ENCODE measurements around the gene CALN1. TPM values are rescaled to one million over a fixed set of nuclear protein-coding genes. Genes with fewer than 3 reads are reported as not detected.
"Not testable (repeated sequence)": the region's sequence is repeated elsewhere in the genome, so short reads cannot be mapped to it uniquely, and the experiment has no call there.

Gene CALN1
- total RNA-seq, 2 donors from 2014 or later, result not detected

DNA sequence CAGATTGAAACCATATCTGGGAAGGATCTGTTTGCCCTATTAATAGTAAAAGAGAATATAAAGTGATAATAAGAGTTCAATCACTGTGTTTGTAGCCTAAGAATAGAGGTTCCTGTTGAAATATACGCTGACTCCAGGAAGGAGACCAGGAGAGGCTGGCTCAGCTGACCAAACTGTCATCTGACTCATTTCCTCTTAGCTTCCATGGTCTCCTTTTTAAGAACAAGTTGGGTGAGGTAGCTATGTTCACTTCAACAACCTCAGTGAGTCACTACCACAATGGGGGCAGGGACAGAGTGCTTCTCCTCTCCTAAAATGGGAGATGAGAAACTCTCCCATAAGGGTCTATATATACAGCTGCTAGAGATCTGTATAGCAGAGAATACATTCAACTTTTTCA is 543.3 kb downstream of the CALN1 start:
- no peak for DNase-seq
- intact Hi-C loops (cut with DNase I), result no loop called here
- no peak for ATAC-seq

DNA sequence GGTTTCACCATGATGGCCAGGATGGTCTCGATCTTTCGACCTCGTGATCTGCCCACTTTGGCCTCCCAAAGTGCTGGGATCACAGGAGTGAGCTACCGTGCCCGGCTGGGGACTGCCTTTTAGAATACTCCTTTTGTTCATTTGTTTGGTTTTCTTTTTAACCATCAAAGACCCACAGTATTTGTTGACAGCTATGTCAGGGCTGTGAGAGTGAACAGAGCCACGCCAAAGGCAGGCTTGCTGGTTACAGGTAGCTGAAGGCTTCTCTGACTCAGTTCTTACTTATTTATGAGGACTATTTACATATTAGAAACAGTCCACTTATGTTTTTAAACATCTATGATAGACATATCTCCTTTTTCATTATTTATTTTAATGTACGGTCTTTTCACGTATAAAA is 544.5 kb downstream of the CALN1 start:
- no peak for ATAC-seq
- intact Hi-C loops (cut with DNase I), result no loop called here
- no peak for DNase-seq

DNA sequence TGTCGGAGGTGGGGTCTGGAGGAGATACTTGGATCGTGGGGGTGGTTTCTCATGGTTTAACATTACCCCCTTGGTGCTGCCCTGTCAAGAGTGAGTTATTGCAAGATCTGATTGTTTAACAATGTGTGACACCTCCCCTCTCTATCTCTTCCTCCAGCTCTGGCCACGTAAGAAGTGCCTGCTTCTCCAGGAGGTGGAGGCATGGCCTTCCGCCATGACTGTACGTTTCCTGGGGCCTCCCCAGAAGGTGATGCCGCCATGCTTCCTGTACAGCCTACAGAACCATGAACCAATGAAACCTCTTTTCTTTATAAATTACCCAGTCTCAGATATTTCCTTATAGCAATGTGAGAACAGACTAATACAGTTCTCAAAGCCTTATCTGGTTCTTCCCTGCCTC is 547.0 kb downstream of the CALN1 start:
- ATAC-seq, result no peak
- DNase-seq, result no peak
- intact Hi-C loops (cut with DNase I), result no loop called here

DNA sequence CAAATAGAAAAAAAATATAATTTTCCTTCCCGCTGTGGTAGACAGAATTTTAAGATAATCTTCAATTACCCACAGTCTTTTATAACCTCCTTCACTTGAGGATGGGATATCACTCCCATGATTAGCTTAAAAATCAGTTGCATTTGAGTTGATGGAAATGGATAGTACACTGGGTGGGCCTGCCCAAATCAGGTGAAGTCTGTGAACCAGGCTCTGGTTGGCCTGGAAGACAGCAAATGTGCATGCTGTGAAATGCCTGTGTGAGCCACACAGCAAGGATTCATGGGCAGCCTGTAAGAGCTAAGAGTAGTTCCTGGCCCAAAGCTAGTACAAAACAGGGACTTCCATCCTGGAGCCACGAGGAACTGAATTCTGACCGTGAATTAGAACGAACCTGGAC is 548.0 kb downstream of the CALN1 start:
- DNase-seq (no peak), ATAC-seq (no peak)
- intact Hi-C loops (cut with DNase I), result no loop called here

DNA sequence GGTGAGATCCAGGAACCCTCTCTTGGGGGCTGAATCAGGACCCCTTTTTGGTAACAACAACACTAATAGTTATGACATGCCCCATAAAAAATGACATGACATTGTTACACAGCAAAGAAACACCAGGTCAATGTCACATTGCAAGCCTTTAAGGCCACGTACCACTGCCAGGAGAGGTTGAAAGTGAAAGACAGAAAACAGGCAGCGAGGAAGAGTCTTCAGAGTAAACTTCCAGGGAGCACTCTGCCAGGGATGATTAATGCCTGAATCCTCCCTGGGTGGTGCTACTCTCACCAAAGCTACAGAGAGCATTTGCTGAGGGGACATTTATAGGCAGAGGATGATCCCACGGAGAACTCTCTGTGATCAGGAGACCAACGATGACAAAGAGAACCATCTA is 551.6 kb downstream of the CALN1 start:
- DNase-seq, result no peak
- no peak for ATAC-seq
- intact Hi-C loops (cut with DNase I), result no loop called here

DNA sequence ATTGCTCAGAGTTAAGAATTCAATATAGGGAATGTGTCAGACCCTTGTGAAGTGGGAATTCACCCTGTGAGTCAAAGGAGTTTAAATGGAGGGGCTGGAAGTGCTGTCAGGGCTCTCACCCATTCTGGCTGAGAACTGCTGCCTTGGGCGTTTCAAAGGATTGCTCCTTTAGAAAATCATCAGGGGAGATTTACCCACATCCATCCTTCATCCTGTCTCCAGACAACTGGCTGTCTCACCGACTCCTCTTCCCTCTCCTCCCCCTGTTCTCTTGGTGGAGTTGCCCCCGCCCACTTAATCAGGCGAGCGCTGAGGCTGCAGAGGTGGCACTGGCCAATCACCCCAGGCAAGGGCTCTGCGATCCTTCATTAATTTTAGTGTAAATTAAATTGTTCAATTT is 554.8 kb downstream of the CALN1 start:
- DNase-seq (no peak), ATAC-seq (no peak)
- intact Hi-C loops (cut with DNase I), result no loop called here

DNA sequence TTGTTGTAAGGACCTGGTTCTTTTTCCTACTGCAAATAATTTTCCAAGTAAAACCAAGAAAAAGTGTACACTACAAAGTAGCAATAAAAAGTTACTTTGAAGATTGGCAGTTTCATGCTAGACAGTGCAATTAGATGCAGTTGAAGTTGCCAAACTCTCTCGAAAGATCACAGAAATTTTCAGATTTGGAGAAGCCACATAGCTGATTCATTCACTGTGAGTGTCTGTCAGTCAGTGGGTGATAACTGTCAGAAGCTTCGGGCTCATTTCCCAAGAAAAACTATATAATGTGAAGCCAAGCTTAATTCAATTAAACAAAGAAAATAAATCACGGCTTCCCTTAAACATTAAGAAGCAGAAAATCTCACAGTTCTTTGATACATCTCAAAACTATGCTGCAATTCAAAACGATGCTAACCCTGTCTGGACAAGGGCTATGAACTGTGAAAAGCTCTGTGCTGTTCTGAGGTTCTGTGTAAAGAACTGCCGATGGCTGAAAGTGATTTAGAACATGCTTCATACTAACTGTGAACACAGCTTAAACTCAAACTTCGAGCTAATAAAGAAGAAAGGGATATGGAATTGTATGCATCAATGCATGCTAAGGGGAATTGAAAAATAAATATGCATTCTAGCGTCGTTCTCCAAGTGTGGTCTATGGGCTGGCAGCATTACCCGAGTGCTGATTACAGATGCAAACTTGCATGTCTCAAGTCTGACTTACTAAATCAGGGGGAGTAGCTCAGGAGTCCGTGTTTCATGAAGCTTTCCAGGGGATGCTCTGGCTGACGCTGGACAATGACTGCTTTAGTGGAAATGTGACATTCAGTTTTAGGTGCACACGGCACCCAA is 557.4 kb downstream of the CALN1 start:
- DNase-seq (no peak), ATAC-seq (no peak)
- intact Hi-C loops (cut with DNase I), result no loop called here

DNA sequence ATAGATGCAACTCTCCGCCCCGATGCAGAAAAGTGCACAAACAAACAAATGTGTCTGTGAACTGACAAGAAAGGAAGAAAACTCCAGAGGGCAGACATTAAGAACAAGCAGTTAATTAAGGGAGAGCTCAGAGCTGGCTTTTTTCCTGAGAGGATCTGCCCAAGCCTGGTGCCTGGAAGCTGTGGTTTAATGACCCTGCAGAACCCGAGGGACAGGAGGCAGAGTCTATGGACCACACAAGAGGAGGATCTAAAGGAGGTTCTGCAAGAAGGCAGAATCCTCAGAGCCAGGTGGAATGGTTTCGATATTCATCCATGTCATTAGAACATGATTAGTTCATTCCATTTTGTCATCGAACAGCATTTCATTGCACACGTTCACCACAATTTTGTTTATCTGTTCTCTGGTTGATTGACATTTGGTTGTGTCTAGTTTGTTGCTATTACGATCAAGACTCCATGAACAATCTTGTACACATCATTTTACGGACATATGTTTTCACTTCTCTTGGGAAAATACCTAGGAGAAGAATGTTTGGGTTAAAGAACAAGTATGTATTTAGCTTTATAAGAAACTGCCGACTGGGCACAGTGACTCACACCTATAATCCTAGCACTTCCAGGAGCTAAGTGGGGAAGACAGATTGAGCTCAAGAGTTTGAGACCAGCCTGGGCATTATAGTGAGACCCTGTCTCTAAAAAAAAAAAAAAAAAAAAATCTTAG is 560.2 kb downstream of the CALN1 start:
- no peak for ATAC-seq
- intact Hi-C loops (cut with DNase I), result no loop called here

DNA sequence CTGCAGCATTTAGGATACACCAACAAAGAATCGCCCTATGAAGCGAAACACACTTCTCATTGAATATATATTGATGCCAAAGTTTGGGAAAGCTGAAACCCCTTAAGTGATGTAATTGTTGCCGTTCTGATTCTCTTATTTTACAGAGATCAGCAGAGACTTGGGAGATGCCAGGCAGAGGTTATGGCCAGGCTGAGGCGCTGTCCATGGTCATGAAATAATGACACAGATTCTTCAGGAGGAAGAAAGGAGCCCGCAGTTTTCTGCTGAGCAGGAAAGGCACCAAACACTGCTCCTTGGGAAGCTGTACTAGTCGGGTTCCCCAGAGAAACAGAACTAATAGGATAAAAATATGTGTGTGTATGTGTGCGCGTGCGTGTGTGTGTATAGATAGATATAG is 566.0 kb downstream of the CALN1 start:
- no peak for DNase-seq
- intact Hi-C loops (cut with DNase I), result no loop called here
- no peak for ATAC-seq

More for the DNA sequence above, 560.2 kb downstream of the CALN1 start:
- no peak for DNase-seq

DNA sequence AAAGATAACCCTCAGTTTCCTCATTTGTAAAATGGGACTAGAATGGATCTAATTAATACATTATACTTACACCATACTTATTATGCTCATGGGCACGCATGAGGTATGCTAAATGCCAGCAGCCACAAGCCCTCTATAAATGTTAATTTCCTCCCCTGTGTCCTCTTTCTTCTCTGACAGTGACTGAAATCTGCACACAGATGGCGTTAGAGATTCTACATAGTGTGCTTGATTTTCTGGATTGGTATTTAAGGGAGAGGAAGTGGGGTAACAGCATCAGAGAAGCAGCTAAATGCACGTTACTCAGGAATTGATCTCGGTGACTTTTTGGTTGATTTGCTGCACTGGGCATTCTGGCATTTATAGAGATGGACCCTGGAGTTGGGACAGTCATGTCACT is 568.5 kb downstream of the CALN1 start:
- ATAC-seq (no peak), DNase-seq (no peak)
- intact Hi-C loops (cut with DNase I), result no loop called here

DNA sequence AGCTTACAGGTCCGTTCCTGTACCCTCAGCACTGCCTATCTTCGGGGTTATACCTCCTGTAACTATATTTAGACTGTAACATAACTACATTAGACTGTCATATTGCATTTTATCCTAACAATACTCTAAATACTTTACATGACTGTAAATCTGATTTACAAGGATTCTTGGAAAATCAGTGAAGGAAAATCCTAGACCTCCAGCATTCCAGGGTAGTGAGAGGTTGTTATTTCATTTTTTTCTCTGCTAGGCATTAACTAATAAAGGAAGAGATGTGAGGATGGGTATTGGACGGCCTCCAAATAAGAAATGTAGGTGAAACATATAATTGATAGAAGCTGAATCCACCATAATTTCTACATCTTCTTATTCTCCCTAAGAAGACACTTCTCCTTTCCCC is 569.4 kb downstream of the CALN1 start:
- intact Hi-C loops (cut with DNase I), result no loop called here
- ATAC-seq (no peak), DNase-seq (no peak)

DNA sequence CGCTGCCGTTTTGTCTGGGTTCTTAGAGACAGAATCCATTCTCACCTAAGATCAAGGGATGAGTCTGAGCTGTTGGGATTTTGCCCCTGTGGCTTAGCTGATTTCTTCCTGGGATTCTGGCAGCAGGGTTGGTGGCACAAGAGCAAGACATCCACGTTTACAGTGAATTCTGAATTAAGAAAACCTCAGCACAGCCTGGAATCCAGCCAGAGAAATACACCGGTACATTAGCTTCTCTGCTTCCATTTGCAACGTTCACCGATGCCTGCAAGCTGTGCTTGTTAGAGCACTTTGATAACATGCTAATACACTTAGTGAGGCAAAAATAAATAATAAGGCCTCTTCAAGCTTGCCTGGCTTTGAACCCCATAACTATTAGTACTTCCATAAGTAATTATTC is 569.8 kb downstream of the CALN1 start:
- ATAC-seq (no peak), DNase-seq (no peak)
- intact Hi-C loops (cut with DNase I), result no loop called here

DNA sequence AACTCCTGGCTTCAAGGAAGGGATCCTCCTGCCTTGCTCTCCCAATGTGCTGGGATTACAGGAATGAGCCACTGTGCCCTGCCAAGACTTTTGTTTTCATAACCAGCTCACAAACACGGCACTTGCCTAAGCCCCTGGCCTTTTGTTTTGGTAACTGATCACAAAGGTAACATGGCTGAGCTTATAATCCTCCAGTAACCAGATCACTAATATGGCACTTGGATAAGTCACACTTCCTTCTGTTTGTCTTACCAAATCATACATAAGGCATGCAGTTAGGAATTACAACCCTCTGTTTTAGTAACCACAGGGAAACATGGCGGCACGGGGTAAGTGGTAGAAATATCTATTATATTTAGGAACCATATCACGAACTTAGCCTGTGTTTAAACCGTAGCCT is 577.1 kb downstream of the CALN1 start:
- no peak for ATAC-seq
- intact Hi-C loops (cut with DNase I), result no loop called here
- DNase-seq, result no peak

DNA sequence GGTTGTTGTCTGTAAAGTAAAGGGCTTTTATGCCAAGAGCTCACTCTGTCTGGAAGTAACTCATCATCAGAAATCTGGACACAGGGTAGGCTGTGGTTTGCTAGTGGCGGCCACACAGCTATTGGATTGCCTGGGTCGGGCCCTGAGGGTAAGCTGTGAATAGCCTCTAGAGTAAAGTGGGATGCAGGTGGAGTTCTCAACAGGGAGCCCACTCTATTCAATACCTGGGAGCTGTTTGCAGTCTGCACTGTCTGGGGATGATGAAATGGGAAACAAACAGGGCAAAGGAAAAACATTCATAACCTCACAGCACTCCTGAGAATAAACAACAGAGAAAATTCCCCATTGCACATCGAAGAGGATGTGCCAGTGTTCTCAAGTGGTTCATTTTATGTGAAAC is 582.6 kb downstream of the CALN1 start:
- intact Hi-C loops (cut with DNase I), result no loop called here
- ATAC-seq (no peak), DNase-seq (no peak)

DNA sequence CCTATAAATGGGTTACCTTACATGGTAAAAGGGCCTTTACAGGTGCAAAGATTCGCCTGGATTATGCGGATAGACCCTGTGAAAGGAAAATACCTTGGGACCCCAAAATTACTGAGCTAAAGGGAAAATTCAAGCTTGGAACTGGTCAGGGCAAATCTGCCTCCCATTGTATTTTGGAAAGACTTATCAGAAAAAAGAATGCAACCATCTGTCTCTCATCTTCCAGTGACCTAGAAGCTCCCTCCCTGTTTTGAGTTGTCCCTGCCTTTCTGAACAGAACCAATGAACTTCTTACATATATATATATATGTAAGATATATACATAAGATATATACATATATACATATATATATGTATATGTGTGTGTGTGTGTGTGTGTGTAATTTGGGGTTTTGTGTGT is 583.8 kb downstream of the CALN1 start:
- DNase-seq (no peak), ATAC-seq (no peak)
- intact Hi-C loops (cut with DNase I), result no loop called here

DNA sequence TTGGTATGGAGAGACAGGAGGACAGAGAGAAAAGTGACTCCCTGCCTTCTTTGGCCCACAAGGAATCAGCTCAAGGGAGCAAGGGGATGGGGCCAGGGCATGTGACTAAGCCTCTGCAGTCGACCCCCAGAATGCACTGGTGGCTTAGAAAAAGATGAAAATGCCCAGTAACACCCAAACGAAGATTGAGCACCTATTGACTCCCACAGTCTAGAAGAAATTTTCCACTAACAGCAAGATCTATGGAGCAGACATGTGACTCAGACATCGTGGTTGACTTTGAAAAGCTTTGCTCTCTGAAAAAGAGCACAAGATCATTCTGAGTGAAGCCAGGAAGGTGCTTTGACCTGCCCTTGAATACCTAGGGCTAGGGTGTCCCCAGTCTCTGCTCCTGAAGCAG is 586.0 kb downstream of the CALN1 start:
- ATAC-seq (no peak), DNase-seq (no peak)
- intact Hi-C loops (cut with DNase I), result no loop called here

DNA sequence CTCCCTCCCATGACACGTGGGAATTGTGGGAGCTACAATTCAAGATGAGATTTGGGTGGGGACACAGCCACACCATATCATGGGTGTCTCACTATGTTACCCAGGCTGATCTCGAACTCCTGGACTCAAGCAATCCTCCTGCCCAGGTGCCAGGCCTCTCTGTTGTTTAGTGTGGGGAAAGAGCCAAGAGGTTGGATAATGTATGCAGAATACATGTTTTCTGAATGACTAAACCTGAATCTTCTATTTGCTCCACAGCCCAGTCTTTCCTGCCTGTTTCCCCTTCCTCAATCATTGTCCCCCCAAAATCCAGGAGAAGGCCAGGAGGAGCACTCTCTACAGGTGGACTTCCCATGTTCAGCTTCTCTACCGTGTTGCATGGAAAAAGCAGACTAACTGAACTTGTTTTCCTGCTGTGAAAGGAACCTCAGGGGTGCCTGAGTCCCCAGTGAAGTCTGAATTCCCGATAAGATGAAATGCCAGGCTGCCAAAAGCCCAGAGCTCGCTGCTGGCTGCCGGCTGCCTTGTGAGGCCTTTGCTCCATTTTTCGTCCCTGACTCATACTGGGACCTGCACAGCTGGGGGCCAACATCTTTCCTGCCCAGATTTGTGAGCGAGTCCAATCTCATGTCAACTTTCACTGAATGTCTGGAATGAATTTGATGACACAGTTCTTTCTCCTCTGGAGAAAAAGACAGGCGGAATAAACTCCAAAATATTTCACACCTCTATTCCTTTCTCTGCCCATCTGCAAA is 588.0 kb downstream of the CALN1 start:
- ATAC-seq, result no peak
- no peak for DNase-seq
- intact Hi-C loops (cut with DNase I), result no loop called here

DNA sequence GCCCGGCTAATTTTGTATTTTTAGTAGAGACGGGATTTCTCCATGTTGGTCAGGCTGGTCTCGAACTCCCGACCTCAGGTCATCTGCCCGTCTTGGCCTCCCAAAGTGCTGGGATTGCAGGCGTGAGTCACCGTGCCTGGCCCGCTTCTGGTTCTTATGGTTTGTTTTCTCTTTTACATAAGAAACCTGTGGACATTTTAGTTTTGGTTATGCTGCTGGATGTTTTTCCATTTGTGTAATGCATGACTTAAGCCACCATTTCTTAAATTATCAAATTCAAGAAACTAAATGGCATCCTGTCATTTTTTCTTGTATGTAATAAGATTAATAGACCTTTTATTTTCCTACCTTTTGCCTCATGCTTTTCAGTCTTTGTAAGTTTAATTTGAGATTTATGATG is 589.7 kb downstream of the CALN1 start:
- intact Hi-C loops (cut with DNase I); ATAC-seq; DNase-seq: not testable (repeated sequence)

DNA sequence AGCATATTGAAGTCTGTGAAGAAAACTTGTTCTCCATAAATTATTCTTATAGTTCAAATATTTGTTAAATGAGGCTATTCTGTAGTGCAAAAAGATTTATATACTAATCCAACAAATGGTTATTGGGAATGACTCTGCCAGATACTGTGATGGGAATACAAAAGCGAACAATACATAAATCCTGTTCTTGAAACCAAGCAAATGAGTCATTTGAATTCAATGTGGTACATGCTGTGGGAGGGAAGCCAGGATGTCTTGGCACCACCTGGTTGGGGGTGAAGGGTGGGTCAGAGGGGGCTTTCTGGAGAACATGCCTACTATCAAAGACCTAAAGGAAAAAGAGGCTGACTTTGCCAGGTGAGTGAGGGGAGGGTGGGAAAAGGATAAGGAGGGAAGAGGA is 594.2 kb downstream of the CALN1 start:
- ATAC-seq, result no peak
- intact Hi-C loops (cut with DNase I), result no loop called here
- DNase-seq, result no peak

DNA sequence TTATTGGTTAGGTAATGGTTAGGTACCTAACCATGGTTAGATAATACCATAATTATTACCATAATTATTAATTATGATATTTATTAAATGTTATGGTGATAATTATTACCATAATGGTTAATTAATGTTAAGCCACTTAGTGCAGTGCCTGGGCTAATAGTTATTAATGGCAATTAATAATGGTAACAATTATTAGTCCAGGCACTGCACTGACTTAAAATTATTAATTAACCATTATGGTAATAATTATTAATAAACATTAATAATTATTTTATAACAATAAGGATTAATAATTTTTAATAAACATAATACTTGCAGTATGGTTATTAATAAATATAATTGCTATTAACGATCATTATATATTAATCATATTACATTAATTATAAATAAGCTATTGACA is 604.0 kb downstream of the CALN1 start:
- ATAC-seq (no peak), DNase-seq (no peak)
- intact Hi-C loops (cut with DNase I), result no loop called here
